GM12874 (cell line): ENCODE data around the gene DAZAP2.

Experiments used
- TF ChIP-seq, protein P1 (sequence below): IDR thresholded peaks from 2 replicates; pipeline ENCODE4 v1.5.1; 2011; ENCODE audit warnings: low read depth, mild to moderate bottlenecking, control low read depth, low read length, moderate library complexity; ENCODE audit not compliant: insufficient read depth

Gene DAZAP2

DNA sequence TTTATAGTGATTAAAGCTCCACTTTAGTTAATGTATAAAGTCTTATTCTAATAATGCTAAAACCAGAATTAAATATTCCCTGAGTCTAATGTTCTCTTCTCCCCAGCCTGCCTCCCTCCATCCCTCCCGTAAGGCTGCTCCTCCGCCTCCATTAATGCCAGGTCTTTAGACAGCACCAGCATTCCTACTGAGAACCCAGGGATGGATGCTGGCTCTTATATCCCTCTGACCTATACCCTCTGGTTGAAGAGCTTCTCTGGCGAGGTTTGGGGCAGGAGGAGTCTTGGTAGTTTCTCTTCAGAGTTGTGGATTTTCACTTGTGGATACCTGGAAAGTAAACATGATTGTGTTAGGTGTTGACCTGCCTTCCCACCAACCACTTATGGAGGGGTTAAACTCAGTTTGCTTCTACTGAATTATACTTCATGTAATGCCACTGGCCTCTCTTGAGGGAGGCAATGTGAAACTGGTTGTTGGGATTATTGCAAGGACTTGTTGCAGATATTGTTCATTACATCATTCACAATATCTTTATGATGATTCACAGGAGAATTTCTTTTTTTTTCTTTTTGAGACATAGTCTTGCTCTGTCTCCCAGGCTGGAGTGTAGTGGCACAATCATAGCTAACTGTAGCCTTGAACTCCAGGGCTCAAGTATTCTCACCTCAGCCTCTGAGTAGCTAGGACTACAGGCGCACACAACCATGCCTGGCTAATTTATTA lies 42.7 kb downstream of the DAZAP2 start:
- TF ChIP-seq, protein P1, sequence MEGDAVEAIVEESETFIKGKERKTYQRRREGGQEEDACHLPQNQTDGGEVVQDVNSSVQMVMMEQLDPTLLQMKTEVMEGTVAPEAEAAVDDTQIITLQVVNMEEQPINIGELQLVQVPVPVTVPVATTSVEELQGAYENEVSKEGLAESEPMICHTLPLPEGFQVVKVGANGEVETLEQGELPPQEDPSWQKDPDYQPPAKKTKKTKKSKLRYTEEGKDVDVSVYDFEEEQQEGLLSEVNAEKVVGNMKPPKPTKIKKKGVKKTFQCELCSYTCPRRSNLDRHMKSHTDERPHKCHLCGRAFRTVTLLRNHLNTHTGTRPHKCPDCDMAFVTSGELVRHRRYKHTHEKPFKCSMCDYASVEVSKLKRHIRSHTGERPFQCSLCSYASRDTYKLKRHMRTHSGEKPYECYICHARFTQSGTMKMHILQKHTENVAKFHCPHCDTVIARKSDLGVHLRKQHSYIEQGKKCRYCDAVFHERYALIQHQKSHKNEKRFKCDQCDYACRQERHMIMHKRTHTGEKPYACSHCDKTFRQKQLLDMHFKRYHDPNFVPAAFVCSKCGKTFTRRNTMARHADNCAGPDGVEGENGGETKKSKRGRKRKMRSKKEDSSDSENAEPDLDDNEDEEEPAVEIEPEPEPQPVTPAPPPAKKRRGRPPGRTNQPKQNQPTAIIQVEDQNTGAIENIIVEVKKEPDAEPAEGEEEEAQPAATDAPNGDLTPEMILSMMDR = no peak

DNA sequence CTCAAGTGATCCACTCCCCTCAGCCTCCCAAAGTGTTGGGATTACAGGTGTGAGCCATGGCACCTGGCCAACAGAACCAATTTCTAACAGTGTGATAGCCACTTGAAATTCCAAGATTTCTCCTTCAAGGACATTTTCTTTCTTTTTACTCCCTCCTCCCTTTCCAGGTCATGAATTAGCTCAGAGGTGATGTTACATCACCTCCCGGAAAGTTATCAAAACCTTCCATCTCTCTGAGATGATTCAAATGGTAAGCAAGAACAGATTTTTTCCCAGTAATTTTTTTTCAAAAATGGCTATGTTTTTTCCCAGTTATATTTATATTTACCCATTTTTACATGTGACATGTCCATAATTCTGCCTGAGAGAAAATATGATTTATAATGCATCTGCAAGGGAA lies 47.2 kb downstream of the DAZAP2 start:
- TF ChIP-seq, protein P1 = no peak
